Right lobe of liver (tissue), 6 donors: ENCODE measurements around the gene GOLT1A. TPM values are rescaled to one million over a fixed set of nuclear protein-coding genes. Genes with fewer than 3 reads are reported as not detected.

Experiments
- ATAC-seq, 4 donors: fragments of 200-7000 bp; cut with Tn5 transposase; one replicate each; pipeline ENCODE4 v1.9.1; 2020; ENCODE audit warnings: mild to moderate bottlenecking in 4 of 4, moderate library complexity in 4 of 4
- DNase-seq, 3 donors: peaks; one replicate each; pipeline ENCODE4 v3.0.0-alpha.2; 2020
- H3K27ac ChIP-seq, 3 donors: fragments of 200-600 bp; one replicate each; pipeline ENCODE4 v1.8.0; 2022
- H3K27me3 ChIP-seq, 2 donors: fragments of 200-600 bp; one replicate each; pipeline ENCODE4 v1.8.0; 2022
- H3K36me3 ChIP-seq, 4 donors: fragments of 200-600 bp; sonication (generic) in 1 of 4; one replicate each; pipeline versions ENCODE4 v1.5.1 to v1.8.0; 2017 to 2022; ENCODE audit warnings: control low read depth in 1 of 4
- H3K4me1 ChIP-seq, 4 donors: fragments of 200-600 bp; sonication (generic) in 1 of 4; one replicate each; pipeline versions ENCODE4 v1.5.1 to v1.8.0; 2017 to 2022; ENCODE audit warnings: control low read depth in 1 of 4
- H3K4me3 ChIP-seq, 3 donors: fragments of 200-600 bp; one replicate each; pipeline ENCODE4 v1.8.0; 2022
- H3K9me3 ChIP-seq, 4 donors: fragments of 200-600 bp; sonication (generic) in 1 of 4; one replicate each; pipeline versions ENCODE4 v1.5.1 to v1.8.0; 2017 to 2022; ENCODE audit warnings: control low read depth in 1 of 4
- CTCF ChIP-seq, 4 donors: fragments of 200-600 bp in 3 of 4; fragments of 450-650 bp in 1 of 4; IDR thresholded peaks; one replicate each; pipeline versions ENCODE4 v1.5.1 to v1.8.0; 2016 to 2022; ENCODE audit warnings: antibody characterized with exemption in 4 of 4, mild to moderate bottlenecking in 2 of 4
- POLR2A ChIP-seq: fragments of 450-650 bp; IDR thresholded peaks from one replicate; pipeline ENCODE4 v1.6.1; 2017; ENCODE audit warnings: antibody characterized with exemption, mild to moderate bottlenecking
- WGBS: methylation state at CpG from one replicate; pipeline ENCODE4 v1.1.6; 2018; ENCODE audit warnings: low coverage, low lambda C conversion rate; ENCODE audit not compliant: insufficient coverage; ENCODE audit errors: missing lambda C conversion rate; 5-methylcytosine and 5-hydroxymethylcytosine counted together
- intact Hi-C, 2 donors: fragments of 100-400 bp; cut with DNase I; formaldehyde crosslinking; loops; one replicate each; pipeline versions ENCODE4 v1.11.2 to v1.14.1; 2022
- total RNA-seq, 6 experiments: library from RNA; depleted of rRNA in 2 of 6; stranded (reverse); fragments of >200 nt in 2 of 6; fragmentation: NEBNext Ultra II Directional in 3 of 6; extraction: Animal tissue kit (Norgen Biotek cat#: 25700) in 3 of 6; gene quantifications; one replicate each; pipeline versions ENCODE4 v1.1.0 to v1.2.4, GENCODE V29; 2016 to 2023
- donor health status: DM: no; HTN: yes; CAD: no.
- donor health status: DM: no; HTN: no; CAD: no.
- donor health status: DM: no; HTN: no; CAD: no.
- donor health status: DM: no; HTN: yes; CAD: no.
- donor health status: DM: no; HTN: yes; CAD: no.

Gene GOLT1A
- total RNA-seq, 6 experiments from 2014 or later, result 49.4 to 103 (median 74.5) TPM

- Histone ChIP-seq H3K36me3 (peaks cover 0 to 25% (median 9%) of the 10 kb centered on the region in 4 donors), H3K4me1 (peaks cover 0 to 37% (median 12%) of the 10 kb centered on the region in 4 donors), H3K9me3 (no peaks in the 10 kb centered on the region), H3K27ac (no peak overlapping the region), H3K27me3 (no peaks in the 10 kb centered on the region), H3K4me3 (no peak overlapping the region)
- DNase-seq (no peak), ATAC-seq (no peak)
- TF ChIP-seq POLR2A, result no peak
- no peak for TF ChIP-seq CTCF (IDR thresholded peaks at IDR 0.05)
- intact Hi-C loops, result no loop called here
- WGBS, result no CpG with 5 or more reads among the region's 7 CpGs
Observed at GRCh38 chr1:204251286-204251685, 37.5 kb upstream of the GOLT1A start.

GRCh38 chr1:204250428-204251030, 36.7 kb upstream of the GOLT1A start:
- 56% methylated on average over 6 of the region's 12 CpGs for WGBS
- intact Hi-C loops, result no loop called here
- DNase-seq, result peak in 1 of 3 donors; percentile 82

GRCh38 chr1:204249736-204250427, 36.1 kb upstream of the GOLT1A start:
- TF ChIP-seq CTCF (IDR thresholded peaks at IDR 0.05) (no peak), POLR2A (no peak)
- Histone ChIP-seq H3K27me3 (no peaks in the 10 kb centered on the region), H3K9me3 (no peaks in the 10 kb centered on the region), H3K4me1 (peaks cover 0 to 23% (median 8%) of the 10 kb centered on the region in 4 donors), H3K4me3 (no peak overlapping the region), H3K27ac (no peak overlapping the region), H3K36me3 (peaks cover 0 to 31% (median 12%) of the 10 kb centered on the region in 4 donors)
- DNase-seq (no peak), ATAC-seq (no peak)
- intact Hi-C loops, result no loop called here
- WGBS, result 87% methylated on average over 7 of the region's 7 CpGs

More at GRCh38 chr1:204250428-204251030, 36.7 kb upstream of the GOLT1A start:
- H3K27me3 ChIP-seq, result no peaks in the 10 kb centered on the region
- peaks cover 0 to 30% (median 10%) of the 10 kb centered on the region in 4 donors for H3K4me1 ChIP-seq
- ATAC-seq, result peak; percentile 7 to 57 (median 14)
- H3K9me3 ChIP-seq, result no peaks in the 10 kb centered on the region
- no peak overlapping the region for H3K4me3 ChIP-seq
- peaks cover 0 to 25% (median 12%) of the 10 kb centered on the region in 4 donors for H3K36me3 ChIP-seq
- H3K27ac ChIP-seq, result no peak overlapping the region
- TF ChIP-seq POLR2A, result no peak
- TF ChIP-seq CTCF (IDR thresholded peaks at IDR 0.05), result no peak

DNA sequence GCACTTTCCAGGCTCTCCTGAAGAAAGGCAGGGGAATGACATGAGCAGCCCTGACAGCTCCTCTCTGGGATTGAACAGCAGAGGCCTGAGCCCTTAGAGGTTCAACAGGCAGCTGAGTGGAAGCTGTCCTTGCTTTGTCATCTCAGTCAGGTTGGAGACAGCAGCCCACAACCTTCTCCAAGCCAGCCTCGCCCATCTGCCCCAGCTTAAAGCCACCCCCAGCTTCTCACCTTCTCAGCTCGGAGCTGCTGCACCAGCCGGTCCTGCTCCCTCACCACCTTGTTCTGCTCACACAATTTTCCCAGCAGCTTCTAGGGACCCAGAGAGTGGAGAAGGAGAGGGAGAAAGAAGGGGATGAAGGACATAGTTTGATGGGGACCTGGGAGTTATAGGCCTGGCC, 35.2 kb upstream of the GOLT1A start:
- no peak for DNase-seq
- H3K27me3 ChIP-seq, result no peaks in the 10 kb centered on the region
- no peak overlapping the region for H3K4me3 ChIP-seq
- intact Hi-C loops, result no loop called here
- H3K27ac ChIP-seq, result no peak overlapping the region
- H3K36me3 ChIP-seq, result peaks cover 0 to 31% (median 12%) of the 10 kb centered on the region in 4 donors
- no peaks in the 10 kb centered on the region for H3K9me3 ChIP-seq
- no peak for ATAC-seq
- TF ChIP-seq POLR2A (no peak), CTCF (IDR thresholded peaks at IDR 0.05) (no peak)
- H3K4me1 ChIP-seq, result peaks cover 0 to 16% (median 4%) of the 10 kb centered on the region in 4 donors
- WGBS, result 95% methylated on average over 3 of the region's 3 CpGs
